Measurements from ENCODE around the gene ZBTB44. TPM values are rescaled to one million over a fixed set of nuclear protein-coding genes. Genes with fewer than 3 reads are reported as not detected.

The ZBTB44 gene
- total RNA-seq, 6 donors from 2014 or later: 40.3 to 91.7 (median 51.2) TPM

DNA sequence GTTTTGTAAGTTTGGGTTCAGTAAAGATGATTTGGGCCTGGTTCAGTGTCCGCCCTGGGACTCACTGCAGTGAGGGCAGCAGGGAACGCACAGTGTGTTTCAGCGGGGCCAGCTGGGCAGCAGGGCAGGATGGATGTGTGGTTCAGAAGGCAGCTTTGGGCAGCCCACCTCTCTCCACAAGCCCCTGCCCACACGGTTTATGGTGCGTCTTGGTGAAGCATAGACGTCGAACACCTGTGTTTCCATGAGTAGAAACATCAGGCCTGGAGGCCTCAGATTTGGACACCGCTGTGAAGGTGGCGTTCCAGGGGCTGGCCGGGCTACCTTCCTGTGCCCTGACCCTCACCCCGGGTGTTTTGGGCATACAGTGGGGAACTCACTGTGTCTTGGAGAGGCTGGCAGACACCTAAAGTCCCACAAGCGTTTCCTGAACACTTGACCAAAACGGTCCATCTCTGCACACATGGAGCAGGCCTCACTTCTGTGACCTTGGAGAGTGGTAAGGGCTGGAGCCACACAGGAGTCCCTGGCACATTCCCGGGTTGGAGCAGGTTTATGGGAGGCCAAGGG is 96.1 kb downstream of the ZBTB44 start:
- Histone ChIP-seq H3K4me3 (no peak overlapping the region), H3K9me3 (no peaks in the 10 kb centered on the region), H3K27me3 (no peaks in the 10 kb centered on the region), H3K4me1 (peaks cover 0 to 3% (median under 1%) of the 10 kb centered on the region in 4 donors), H3K27ac (no peak overlapping the region), H3K36me3 (no peaks in the 10 kb centered on the region)
- TF ChIP-seq, protein P1, sequence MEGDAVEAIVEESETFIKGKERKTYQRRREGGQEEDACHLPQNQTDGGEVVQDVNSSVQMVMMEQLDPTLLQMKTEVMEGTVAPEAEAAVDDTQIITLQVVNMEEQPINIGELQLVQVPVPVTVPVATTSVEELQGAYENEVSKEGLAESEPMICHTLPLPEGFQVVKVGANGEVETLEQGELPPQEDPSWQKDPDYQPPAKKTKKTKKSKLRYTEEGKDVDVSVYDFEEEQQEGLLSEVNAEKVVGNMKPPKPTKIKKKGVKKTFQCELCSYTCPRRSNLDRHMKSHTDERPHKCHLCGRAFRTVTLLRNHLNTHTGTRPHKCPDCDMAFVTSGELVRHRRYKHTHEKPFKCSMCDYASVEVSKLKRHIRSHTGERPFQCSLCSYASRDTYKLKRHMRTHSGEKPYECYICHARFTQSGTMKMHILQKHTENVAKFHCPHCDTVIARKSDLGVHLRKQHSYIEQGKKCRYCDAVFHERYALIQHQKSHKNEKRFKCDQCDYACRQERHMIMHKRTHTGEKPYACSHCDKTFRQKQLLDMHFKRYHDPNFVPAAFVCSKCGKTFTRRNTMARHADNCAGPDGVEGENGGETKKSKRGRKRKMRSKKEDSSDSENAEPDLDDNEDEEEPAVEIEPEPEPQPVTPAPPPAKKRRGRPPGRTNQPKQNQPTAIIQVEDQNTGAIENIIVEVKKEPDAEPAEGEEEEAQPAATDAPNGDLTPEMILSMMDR (IDR thresholded peaks at IDR 0.05): no peak
- no peak for TF ChIP-seq POLR2AphosphoS5 (IDR thresholded peaks at IDR 0.05)
- TF ChIP-seq EP300 (IDR thresholded peaks at IDR 0.05): no peak
- no peak for TF ChIP-seq POLR2A (IDR thresholded peaks at IDR 0.05)
- DNase-seq: no peak
- no peak for ATAC-seq (ENCODE audit: low FRiP score in 2 of 2)
- 89 to 94% methylated on average over 11 to 14 of the region's 14 CpGs for WGBS, 2 donors

DNA sequence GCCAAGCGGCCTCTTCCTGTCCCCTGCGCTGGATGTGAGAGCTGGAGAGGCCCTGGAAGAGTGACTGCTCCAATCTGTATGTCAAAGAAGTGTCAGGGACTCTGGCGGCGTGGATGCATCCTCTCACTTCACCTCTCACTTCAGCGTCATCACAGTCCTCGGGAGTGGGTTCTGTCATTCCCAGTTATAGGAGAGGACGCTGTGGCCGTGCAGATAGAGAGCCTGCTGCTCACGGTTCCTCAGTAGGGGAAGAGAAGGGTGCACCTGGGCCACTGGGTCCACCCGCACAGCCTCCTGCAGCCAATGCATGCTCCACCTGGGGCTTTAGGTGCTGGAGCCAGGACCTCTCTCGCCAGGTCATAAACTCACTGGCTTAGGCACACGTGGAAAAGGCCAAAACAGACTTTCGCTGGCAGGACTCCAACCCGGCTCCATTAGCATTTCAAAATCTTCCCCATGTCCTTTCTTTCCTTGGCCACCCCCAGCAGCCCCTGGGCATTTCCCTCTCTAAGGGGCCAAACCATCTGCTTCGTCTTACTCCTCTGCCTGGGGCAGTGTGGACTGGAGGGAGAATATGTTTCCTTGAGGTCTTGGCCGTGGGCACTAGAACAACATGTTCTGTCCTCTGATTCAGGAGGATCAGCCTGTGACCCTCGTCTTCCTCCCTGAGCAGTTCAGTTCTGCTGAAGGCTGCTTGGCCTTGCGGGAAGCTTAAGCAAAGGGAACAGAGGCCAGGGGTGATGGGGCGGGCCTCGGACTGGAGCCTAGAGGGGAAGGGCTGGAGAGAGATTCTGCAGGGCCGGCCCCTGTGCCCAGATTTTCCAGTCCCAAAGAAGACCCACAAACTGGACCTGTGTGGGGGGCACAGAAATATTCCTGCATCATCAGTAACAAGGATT is 97.3 kb downstream of the ZBTB44 start:
- WGBS, 2 donors: 84 to 86% methylated on average over 20 to 21 of the region's 21 CpGs
- Histone ChIP-seq H3K27ac (no peak overlapping the region), H3K4me1 (peaks cover 7 to 9% (median 7%) of the 10 kb centered on the region in 4 donors), H3K27me3 (no peaks in the 10 kb centered on the region), H3K36me3 (no peaks in the 10 kb centered on the region), H3K4me3 (no peak overlapping the region), H3K9me3 (no peaks in the 10 kb centered on the region)
- TF ChIP-seq POLR2A (IDR thresholded peaks at IDR 0.05) (no peak), EP300 (IDR thresholded peaks at IDR 0.05) (no peak), POLR2AphosphoS5 (IDR thresholded peaks at IDR 0.05) (no peak)
- TF ChIP-seq, protein P1 (IDR thresholded peaks at IDR 0.05): no peak
- DNase-seq: no peak
- ATAC-seq (ENCODE audit: low FRiP score in 2 of 2): no peak

DNA sequence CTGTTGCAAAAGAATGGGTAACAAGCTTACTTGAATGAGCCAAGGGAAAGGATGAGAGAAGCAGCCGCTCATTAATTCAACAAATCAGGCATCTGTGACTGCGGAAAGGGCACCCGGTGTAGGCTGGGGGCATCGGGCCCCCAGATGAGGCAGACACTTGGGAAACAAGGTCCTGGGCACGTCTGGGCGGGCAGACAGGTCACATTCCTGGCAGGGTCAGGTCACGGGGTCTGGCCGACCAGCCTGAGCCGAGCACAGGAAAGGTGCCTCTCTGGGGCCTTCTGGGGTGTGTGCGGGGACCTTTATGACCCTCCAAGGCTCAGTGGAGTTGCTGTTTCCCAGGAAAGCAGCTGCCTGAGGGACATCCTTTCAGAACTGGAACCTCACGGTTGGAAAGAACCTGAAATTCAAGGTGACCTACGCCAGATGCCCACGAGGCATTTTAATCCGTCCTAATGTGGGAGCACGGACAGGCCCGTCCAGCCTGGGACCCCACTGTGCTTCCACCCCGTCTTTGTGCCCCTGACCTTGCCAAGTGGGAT is 98.1 kb downstream of the ZBTB44 start:
- H3K36me3 ChIP-seq: no peaks in the 10 kb centered on the region
- 66 to 69% methylated on average over 11 to 15 of the region's 17 CpGs for WGBS, 2 donors
- no peaks in the 10 kb centered on the region for H3K27me3 ChIP-seq
- no peak overlapping the region for H3K27ac ChIP-seq
- H3K4me1 ChIP-seq: peaks cover 7 to 9% (median 7%) of the 10 kb centered on the region in 4 donors
- TF ChIP-seq EP300 (IDR thresholded peaks at IDR 0.05) (no peak), POLR2AphosphoS5 (IDR thresholded peaks at IDR 0.05) (no peak), POLR2A (IDR thresholded peaks at IDR 0.05) (no peak)
- TF ChIP-seq, protein P1 (IDR thresholded peaks at IDR 0.05): no peak
- H3K9me3 ChIP-seq: no peaks in the 10 kb centered on the region
- H3K4me3 ChIP-seq: no peak overlapping the region
- no peak for DNase-seq
- ATAC-seq (ENCODE audit: low FRiP score in 2 of 2): no peak

DNA sequence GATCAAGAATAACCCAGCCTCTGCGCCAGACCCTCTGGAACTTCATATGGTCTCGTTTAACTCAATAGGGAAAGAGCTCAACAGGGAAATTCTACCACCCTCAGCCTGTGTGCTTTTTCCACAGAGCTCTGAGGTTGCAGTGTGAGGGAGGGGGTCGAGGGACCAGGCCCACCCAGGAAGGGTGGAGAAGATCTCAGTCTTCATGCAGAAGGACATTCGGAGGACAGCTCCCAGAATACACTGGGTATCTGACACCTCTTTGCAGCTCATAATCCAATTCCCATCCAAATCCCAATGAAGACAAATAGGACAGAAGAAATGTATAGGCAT is 98.5 kb downstream of the ZBTB44 start:
- no peaks in the 10 kb centered on the region for H3K9me3 ChIP-seq
- DNase-seq: no peak
- TF ChIP-seq EP300 (IDR thresholded peaks at IDR 0.05) (no peak), POLR2A (IDR thresholded peaks at IDR 0.05) (no peak), POLR2AphosphoS5 (IDR thresholded peaks at IDR 0.05) (no peak)
- TF ChIP-seq, protein P1 (IDR thresholded peaks at IDR 0.05): no peak
- no peak overlapping the region for H3K4me3 ChIP-seq
- ATAC-seq (ENCODE audit: low FRiP score in 2 of 2): no peak
- peaks cover 7 to 9% (median 7%) of the 10 kb centered on the region in 4 donors for H3K4me1 ChIP-seq
- no peaks in the 10 kb centered on the region for H3K36me3 ChIP-seq
- no peaks in the 10 kb centered on the region for H3K27me3 ChIP-seq
- WGBS, 2 donors: 68 to 75% methylated on average over 4 of the region's 4 CpGs
- H3K27ac ChIP-seq: no peak overlapping the region
